Astrocyte of the spinal cord (primary cell): ENCODE measurements around the gene ADK.
"Not testable (repeated sequence)": the region's sequence is repeated elsewhere in the genome, so short reads cannot be mapped to it uniquely, and the experiment has no call there.

Experiments
- DNase-seq: peaks from one replicate; pipeline ENCODE4 v3.0.0; 2011; ENCODE audit warnings: low read depth, low spot score
- H3K4me3 ChIP-seq: 2 replicates; pipeline ENCODE4 v1.5.1; 2011; ENCODE audit warnings: low read depth, mild to moderate bottlenecking, low read length, moderate library complexity
- in situ Hi-C: cut with HindIII; loops from 2 replicates; pipeline ENCODE4 v1.10.0; 2017; ENCODE audit warnings: low sequenced_read_pairs
- TF ChIP-seq, protein P1 (sequence below): IDR thresholded peaks from 2 replicates; pipeline ENCODE4 v1.5.1; 2012; ENCODE audit warnings: low read depth, mild to moderate bottlenecking, low read length, inconsistent platforms

Gene ADK

DNA sequence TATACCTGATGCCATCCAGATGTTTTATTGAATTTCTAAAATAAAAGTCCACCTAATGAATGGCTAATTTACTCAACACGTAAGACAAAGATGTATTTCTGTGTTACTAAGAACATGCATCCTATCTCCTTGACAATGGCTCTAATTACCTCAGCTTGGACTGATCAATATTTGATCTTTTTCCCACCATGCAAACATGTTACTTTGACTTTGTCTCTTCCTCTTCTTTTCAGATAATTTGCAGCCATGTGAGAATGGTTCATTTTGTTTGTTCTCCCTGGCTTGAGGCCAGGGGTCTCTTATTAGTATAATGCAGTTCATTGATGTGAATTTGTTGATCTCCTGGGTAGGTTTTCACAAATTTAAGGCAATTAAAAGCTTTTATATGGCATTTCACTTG, 302.1 kb downstream of the ADK start:
- in situ Hi-C loops: no loop called here
- no peak overlapping the region for H3K4me3 ChIP-seq
- no peak for DNase-seq
- TF ChIP-seq, protein P1, sequence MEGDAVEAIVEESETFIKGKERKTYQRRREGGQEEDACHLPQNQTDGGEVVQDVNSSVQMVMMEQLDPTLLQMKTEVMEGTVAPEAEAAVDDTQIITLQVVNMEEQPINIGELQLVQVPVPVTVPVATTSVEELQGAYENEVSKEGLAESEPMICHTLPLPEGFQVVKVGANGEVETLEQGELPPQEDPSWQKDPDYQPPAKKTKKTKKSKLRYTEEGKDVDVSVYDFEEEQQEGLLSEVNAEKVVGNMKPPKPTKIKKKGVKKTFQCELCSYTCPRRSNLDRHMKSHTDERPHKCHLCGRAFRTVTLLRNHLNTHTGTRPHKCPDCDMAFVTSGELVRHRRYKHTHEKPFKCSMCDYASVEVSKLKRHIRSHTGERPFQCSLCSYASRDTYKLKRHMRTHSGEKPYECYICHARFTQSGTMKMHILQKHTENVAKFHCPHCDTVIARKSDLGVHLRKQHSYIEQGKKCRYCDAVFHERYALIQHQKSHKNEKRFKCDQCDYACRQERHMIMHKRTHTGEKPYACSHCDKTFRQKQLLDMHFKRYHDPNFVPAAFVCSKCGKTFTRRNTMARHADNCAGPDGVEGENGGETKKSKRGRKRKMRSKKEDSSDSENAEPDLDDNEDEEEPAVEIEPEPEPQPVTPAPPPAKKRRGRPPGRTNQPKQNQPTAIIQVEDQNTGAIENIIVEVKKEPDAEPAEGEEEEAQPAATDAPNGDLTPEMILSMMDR: no peak

DNA sequence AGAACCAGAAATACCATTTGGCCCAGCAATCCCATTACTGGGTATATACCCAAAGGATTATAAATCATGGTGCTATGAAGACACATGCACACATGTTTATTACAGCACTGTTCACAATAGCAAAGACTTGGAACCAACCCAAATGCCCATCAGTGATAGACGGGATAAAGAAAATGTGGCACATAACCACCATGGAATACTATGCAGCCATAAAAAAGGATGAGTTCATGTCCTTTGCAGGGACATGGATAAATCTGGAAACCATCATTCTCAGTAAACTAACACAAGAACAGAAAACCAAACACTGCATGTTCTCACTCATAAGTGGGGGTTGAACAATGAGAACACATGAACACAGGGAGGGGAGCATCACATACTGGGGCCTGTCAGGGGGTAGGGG, 306.5 kb downstream of the ADK start:
- DNase-seq, H3K4me3 ChIP-seq, in situ Hi-C loops: not testable (repeated sequence)

DNA sequence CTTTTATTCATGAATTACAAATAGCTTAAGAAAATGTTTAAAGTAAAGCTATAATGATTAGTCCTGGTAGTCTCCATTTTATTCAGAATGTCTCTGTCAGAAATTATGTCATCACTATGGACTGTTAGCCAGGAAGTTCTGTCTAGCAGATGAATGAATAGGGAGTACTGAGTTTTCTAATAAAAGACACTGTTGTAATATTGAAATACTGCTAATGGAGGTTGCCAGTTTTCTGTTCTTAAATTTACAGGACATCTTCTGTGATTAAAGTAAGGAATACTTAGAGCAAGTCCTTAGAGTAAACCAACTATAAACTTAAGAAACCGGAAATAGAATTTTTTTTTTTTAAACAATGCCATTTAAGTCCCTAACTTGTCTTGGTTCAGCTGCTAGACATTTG, 309.8 kb downstream of the ADK start:
- in situ Hi-C loops: no loop called here
- TF ChIP-seq, protein P1: no peak
- peak; percentile 32 for DNase-seq

DNA sequence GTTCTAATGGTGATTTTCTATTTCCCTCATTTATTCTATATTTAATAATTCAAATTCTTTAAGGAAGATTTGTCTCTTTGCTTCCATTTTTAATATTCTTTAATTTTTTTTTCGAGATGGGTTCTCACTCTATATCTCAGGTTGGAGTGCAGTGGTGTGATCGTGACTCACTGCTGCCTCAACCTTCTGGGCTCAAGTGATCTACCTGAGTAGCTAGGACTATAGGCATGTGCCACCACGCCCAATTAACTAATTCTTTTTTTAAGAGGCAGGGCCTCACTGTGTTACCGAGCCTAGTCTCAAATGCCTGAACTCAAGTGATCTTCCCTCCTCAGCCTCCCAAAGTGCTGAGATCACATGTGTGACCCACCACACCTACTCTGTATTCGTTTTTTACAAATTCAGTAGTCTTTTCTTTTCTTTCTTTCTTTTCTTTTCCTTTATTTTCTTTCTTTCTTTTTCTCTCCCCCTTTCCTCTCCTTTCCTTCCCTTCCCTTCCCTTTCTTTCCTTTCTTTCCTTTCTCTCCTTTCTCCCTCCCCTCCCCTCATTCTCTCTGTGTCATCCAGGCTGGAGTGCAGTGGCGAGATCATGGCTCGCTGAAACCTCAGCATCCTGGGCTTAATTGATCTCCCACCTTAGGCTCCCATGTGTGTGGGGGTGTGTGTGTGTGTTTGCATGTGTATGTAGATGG, 323.1 kb downstream of the ADK start:
- H3K4me3 ChIP-seq: no peak overlapping the region
- no peak for DNase-seq
- TF ChIP-seq, protein P1: no peak
- in situ Hi-C loops: no loop called here

More for the DNA sequence above, 309.8 kb downstream of the ADK start:
- H3K4me3 ChIP-seq: no peak overlapping the region

DNA sequence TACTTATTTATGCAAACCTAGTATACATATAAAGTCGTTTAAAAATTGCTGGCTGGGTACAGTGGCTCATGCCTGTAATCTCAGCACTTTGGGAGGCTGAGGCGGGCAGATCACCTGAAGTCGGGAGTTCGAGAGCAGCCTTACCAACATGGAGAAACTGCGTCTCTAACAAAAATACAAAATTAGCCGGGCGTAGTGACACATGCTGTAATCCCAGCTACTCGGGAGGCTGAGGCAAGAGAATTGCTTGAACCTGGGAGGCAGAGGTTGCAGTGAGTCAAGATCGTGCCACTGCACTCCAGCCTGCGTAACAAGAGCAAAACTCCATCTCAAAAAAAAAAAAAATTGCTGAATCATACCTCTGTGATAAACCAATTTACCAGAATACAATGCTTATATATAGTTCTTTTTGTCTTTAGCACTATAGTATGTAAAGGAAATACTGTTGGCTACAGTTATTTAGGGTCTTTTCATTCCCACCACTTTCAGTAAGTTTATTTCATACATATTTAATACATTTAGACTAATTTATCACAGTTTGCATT, 325.2 kb downstream of the ADK start:
- DNase-seq, H3K4me3 ChIP-seq, in situ Hi-C loops: not testable (repeated sequence)

DNA sequence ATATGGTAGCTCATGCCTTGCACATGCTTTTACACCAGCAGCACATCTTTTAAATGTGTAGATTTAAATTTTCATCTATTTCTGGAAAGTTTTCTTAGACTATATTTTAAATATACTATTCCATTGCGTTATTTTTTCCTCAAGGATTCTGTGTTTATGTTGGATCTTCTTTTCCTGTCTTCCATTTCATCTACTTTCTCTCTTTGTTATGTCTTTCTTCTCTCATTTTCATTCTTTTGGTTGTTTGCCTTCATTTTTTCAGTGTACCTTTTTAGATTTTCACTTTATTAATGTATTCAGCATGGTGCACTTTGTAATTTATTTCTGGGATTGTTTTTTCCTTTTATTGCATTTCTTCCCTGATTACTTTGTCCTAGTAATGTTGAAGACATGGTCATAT, 329.8 kb downstream of the ADK start:
- in situ Hi-C loops: no loop called here
- DNase-seq: no peak
- TF ChIP-seq, protein P1: no peak
- no peak overlapping the region for H3K4me3 ChIP-seq

DNA sequence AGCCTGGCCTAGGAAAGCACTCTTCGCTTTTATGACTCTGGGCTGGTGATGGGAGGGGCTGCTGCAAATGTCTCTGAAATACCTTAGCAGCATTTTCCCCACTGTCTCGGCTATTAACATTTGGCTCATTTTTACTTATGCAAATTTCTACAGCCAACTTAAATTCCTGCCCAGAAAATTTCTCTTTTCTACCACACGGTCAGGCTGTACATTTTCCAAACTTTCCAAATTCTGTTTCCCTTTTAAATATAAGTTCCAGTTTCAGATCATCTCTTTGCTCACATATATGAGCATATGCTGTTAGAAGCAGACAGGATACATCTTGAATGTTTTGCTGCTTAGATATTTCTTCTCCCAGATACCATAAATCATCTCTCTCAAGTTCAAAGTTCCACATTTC, 332.3 kb downstream of the ADK start:
- H3K4me3 ChIP-seq: no peak overlapping the region
- no peak for DNase-seq
- TF ChIP-seq, protein P1: no peak
- in situ Hi-C loops: no loop called here

DNA sequence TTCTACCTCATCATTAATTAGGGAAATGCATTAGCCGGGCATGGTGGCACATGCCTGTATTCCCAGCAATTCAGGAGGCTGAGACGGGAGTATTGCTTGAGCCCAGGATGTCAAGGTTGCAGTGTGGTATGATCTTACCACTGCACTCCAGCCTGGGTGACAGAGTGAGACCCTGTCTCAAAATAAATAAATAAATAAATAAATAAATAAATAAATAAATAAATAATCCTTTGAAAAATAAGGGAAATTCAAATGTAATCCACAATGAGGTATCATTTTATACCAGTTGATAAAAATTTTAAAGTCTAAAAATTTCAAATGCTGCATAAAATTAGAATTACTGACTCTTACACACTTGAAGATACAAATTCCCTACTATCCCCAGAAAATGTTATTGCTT, 334.3 kb downstream of the ADK start:
- DNase-seq: no peak
- in situ Hi-C loops: no loop called here
- TF ChIP-seq, protein P1: no peak
- no peak overlapping the region for H3K4me3 ChIP-seq
